Activated CD4-positive, alpha-beta memory T cell treated with anti-CD3 and anti-CD28 coated beads for 36 hours (primary cell): ENCODE measurements around the gene HIC1. TPM values are rescaled to one million over a fixed set of nuclear protein-coding genes. Genes with fewer than 3 reads are reported as not detected.
A peak's percentile ranks its signal among the peaks of the same experiment; 100 is the strongest.
"Not testable (repeated sequence)": the region's sequence is repeated elsewhere in the genome, so short reads cannot be mapped to it uniquely, and the experiment has no call there.

ENCODE experiments used
- CTCF ChIA-PET: fragments of 350-600 bp; sonication (Branson Sonifier 250); formaldehyde crosslinking; loops from one replicate; lab custom pipeline; 2021; ENCODE audit warnings: antibody characterized with exemption, inconsistent platforms; lab: Charles Lee
- POLR2A ChIA-PET: fragments of 350-600 bp; sonication (Branson Sonifier 250); formaldehyde crosslinking; loops from one replicate; lab custom pipeline; 2021; ENCODE audit warnings: antibody characterized with exemption; lab: Charles Lee
- DNase-seq: peaks from one replicate; pipeline ENCODE4 v3.0.0-alpha.2; 2020
- H3K27ac Mint-ChIP-seq: one replicate; pipeline ENCODE4 v1.8.0; 2021; ENCODE audit warnings: mixed read lengths
- H3K27me3 Mint-ChIP-seq: one replicate; pipeline ENCODE4 v1.8.0; 2021; ENCODE audit warnings: mixed read lengths
- H3K36me3 Mint-ChIP-seq: one replicate; pipeline ENCODE4 v1.8.0; 2021; ENCODE audit warnings: mixed read lengths
- H3K4me1 Mint-ChIP-seq: one replicate; pipeline ENCODE4 v1.8.0; 2021; ENCODE audit warnings: low read depth, mixed read lengths
- H3K4me3 Mint-ChIP-seq: one replicate; pipeline ENCODE4 v1.8.0; 2021; ENCODE audit warnings: mild to moderate bottlenecking, mixed read lengths
- H3K9me3 Mint-ChIP-seq: one replicate; pipeline ENCODE4 v1.8.0; 2021; ENCODE audit warnings: mixed read lengths
- intact Hi-C: fragments of 100-400 bp; cut with micrococcal nuclease; formaldehyde crosslinking; loops from one replicate; pipeline ENCODE4 v1.15.1; 2023
- total RNA-seq, 2 experiments: library from RNA; stranded (reverse); gene quantifications; one replicate each; pipeline ENCODE4 v1.2.3, GENCODE V29; 2021

HIC1 gene, protein sequence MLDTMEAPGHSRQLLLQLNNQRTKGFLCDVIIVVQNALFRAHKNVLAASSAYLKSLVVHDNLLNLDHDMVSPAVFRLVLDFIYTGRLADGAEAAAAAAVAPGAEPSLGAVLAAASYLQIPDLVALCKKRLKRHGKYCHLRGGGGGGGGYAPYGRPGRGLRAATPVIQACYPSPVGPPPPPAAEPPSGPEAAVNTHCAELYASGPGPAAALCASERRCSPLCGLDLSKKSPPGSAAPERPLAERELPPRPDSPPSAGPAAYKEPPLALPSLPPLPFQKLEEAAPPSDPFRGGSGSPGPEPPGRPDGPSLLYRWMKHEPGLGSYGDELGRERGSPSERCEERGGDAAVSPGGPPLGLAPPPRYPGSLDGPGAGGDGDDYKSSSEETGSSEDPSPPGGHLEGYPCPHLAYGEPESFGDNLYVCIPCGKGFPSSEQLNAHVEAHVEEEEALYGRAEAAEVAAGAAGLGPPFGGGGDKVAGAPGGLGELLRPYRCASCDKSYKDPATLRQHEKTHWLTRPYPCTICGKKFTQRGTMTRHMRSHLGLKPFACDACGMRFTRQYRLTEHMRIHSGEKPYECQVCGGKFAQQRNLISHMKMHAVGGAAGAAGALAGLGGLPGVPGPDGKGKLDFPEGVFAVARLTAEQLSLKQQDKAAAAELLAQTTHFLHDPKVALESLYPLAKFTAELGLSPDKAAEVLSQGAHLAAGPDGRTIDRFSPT
- total RNA-seq: 10 to 100 TPM; 13.1 to 13.2 TPM

GRCh38 chr17:2054512-2055291 is at the start of gene HIC1:
Gene HIC1 (plus strand): TSS chr17:2055103. CDS start chr17:2056691, 1,588 bp downstream.
- Mint-ChIP-seq H3K27me3 (peaks cover 12% of the 10 kb centered on the region), H3K36me3 (peaks cover 8% of the 10 kb centered on the region), H3K4me1 (peaks cover 16% of the 10 kb centered on the region), H3K27ac (peak within 1 kb of the TSS; percentile 33), H3K9me3 (no peaks in the 10 kb centered on the region), H3K4me3 (peak within 1 kb of the TSS; percentile 68)
- ChIA-PET POLR2A (interaction anchor here (0.6 to 5.3 kb wide), 19 partner anchors 10 to 338 kb away, joined by 3 to 41 read pairs (median 4); partner anchors contain the start of genes SRR and TSR1), CTCF (interaction anchor here (0.6 to 8.5 kb wide), 56 partner anchors 11 to 361 kb away, joined by 3 to 288 read pairs (median 4); partner anchors contain the start of genes RTN4RL1, SMG6, SRR and TSR1)
- DNase-seq: peak; percentile 87
- intact Hi-C loops: loop anchor here (1.0 to 5.0 kb wide), 7 partner anchors 33 to 348 kb away; partner anchors contain the start of genes MNT, SGSM2, SMG6 and SRR

DNA sequence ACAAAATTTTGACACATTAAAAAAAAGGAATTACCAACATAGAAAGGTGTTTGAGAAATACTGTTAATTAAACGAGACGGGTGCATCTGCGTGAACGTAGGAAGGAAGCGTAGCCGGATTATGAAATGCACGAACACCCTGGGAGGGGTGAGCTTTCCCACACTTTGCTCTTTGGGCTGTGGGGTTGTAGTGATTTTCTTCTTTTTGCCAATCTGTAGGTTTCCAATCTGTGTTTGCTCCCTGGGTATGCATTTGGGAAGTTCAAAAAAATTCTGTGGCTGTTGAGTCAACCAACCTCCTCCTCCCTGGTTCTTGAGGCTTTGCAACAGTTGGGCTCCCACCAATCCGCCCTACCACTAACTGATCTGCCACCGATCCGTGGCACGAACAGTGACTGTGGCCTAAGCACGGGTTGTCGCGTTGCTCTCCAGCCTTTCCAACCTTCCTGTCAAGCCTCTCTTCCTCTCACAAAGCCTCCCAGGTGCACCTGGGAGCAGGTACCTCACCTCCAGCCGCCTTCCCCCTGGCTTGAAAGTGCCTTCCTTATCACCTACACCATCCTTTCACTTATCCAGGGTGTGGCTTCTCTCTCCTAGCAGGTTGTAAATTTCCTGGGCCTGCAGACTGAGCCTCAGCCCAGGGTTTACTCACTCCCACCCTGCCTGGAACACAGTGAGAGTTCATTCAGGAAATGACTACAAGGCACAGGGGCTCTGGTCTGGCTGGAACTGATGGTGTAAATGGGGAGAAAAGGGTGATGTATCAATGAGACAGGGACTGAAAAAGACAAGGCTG is 46.4 kb upstream of the HIC1 start:
- Mint-ChIP-seq H3K4me3 (no peak overlapping the region), H3K4me1 (no peaks in the 10 kb centered on the region), H3K9me3 (no peaks in the 10 kb centered on the region), H3K27ac (no peak overlapping the region), H3K36me3 (no peaks in the 10 kb centered on the region), H3K27me3 (no peaks in the 10 kb centered on the region)
- ChIA-PET POLR2A (no interaction called here), CTCF (no interaction called here)
- no peak for DNase-seq
- intact Hi-C loops: no loop called here

- ChIA-PET CTCF (no interaction called here), POLR2A (no interaction called here)
Measured at GRCh38 chr17:2009737-2010136, 45.2 kb upstream of the HIC1 start.

GRCh38 chr17:2011411-2012371 is 43.2 kb upstream of the HIC1 start:
- ChIA-PET POLR2A (no interaction called here), CTCF (no interaction called here)
- DNase-seq: no peak
- Mint-ChIP-seq H3K9me3 (no peaks in the 10 kb centered on the region), H3K4me3 (no peak overlapping the region), H3K4me1 (no peaks in the 10 kb centered on the region), H3K27ac (no peak overlapping the region), H3K27me3 (no peaks in the 10 kb centered on the region), H3K36me3 (no peaks in the 10 kb centered on the region)
- intact Hi-C loops: no loop called here

More at GRCh38 chr17:2009737-2010136, 45.2 kb upstream of the HIC1 start:
- H3K27ac Mint-ChIP-seq: no peak overlapping the region
- no peaks in the 10 kb centered on the region for H3K36me3 Mint-ChIP-seq
- H3K9me3 Mint-ChIP-seq: no peaks in the 10 kb centered on the region
- no peaks in the 10 kb centered on the region for H3K27me3 Mint-ChIP-seq
- DNase-seq: no peak
- H3K4me1 Mint-ChIP-seq: no peaks in the 10 kb centered on the region
- intact Hi-C loops: no loop called here
- H3K4me3 Mint-ChIP-seq: no peak overlapping the region

DNA sequence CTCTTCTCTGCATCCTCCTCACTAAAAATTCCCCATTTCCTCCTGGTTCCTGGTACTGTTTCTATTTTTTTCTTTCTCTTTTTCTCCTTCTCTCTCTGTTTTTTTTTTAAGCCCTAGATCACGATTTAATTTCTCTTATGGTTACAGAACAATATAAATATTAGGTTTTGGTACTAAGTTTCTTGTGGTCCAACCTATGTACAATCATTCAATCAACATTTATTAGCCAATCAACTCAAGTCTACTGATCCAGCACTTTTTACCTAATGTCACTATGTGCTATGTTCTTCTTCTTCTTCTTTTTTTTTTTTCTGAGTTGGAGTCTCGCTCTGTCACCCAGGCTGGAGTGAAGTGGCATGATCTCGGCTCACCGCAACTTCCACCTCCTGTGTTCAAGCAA is 42.4 kb upstream of the HIC1 start:
- ChIA-PET CTCF (no interaction called here), POLR2A (no interaction called here)
- no peak overlapping the region for H3K27ac Mint-ChIP-seq

DNA sequence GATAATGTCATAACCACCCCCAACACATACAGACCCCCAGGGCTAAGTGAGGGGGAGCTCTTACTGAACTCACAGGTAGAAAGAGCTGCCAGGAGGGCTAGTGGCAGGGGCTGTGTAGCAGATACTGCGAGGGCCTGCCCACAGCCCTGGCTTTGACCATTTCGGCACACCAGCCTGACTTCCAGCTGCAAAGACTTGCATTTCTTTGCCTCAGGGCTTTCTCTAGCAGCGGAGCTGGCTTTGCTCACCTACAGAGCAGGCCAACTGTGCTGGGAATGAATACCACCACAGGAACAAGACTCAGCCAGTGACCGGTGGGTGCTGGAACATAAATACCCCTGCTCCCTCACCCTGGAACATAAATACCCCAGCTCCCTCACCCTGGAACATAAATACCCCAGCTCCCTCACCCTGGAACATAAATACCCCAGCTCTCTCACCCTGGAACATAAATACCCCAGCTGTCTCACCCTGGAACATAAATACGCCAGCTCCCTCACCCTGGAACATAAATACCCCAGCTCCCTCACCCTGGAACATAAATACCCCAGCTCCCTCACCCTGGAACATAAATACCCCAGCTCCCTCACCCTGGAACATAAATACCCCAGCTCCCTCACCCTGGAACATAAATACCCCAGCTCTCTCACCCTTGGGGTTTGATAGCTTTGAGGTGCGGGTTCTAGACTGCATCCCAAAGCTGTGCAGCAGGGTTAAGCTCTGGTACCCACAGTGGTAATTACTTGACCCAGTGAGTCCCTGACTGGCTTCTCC is 41.5 kb upstream of the HIC1 start:
- CTCF ChIA-PET, H3K27ac Mint-ChIP-seq, DNase-seq, H3K9me3 Mint-ChIP-seq, H3K4me1 Mint-ChIP-seq, intact Hi-C loops, H3K4me3 Mint-ChIP-seq, H3K27me3 Mint-ChIP-seq, H3K36me3 Mint-ChIP-seq: not testable (repeated sequence)
- POLR2A ChIA-PET: interaction anchor here (0.7 kb wide), 1 partner anchor 35 kb away, joined by 3 read pairs; no protein-coding TSS in a partner anchor

More for the DNA sequence above, 42.4 kb upstream of the HIC1 start:
- Mint-ChIP-seq H3K4me1 (no peaks in the 10 kb centered on the region), H3K27me3 (no peaks in the 10 kb centered on the region), H3K9me3 (no peaks in the 10 kb centered on the region), H3K4me3 (no peak overlapping the region), H3K36me3 (no peaks in the 10 kb centered on the region)
- intact Hi-C loops: no loop called here
- no peak for DNase-seq

GRCh38 chr17:2013994-2014317 is 40.9 kb upstream of the HIC1 start:
- ChIA-PET POLR2A (interaction anchor here (0.7 kb wide), 1 partner anchor 35 kb away, joined by 3 read pairs; no protein-coding TSS in a partner anchor), CTCF (no interaction called here)
- Mint-ChIP-seq H3K36me3 (no peaks in the 10 kb centered on the region), H3K27me3 (no peaks in the 10 kb centered on the region), H3K27ac (no peak overlapping the region), H3K4me1 (no peaks in the 10 kb centered on the region), H3K4me3 (no peak overlapping the region), H3K9me3 (no peaks in the 10 kb centered on the region)
- DNase-seq: no peak
- intact Hi-C loops: no loop called here

- no peaks in the 10 kb centered on the region for H3K4me1 Mint-ChIP-seq
- DNase-seq: no peak
- ChIA-PET CTCF (no interaction called here), POLR2A (no interaction called here)
- intact Hi-C loops: no loop called here
- H3K27me3 Mint-ChIP-seq: peaks cover 2% of the 10 kb centered on the region
- no peak overlapping the region for H3K4me3 Mint-ChIP-seq
- H3K9me3 Mint-ChIP-seq: no peaks in the 10 kb centered on the region
- no peak overlapping the region for H3K27ac Mint-ChIP-seq
- H3K36me3 Mint-ChIP-seq: no peaks in the 10 kb centered on the region
Measured at GRCh38 chr17:2015314-2015713, 39.6 kb upstream of the HIC1 start.

DNA sequence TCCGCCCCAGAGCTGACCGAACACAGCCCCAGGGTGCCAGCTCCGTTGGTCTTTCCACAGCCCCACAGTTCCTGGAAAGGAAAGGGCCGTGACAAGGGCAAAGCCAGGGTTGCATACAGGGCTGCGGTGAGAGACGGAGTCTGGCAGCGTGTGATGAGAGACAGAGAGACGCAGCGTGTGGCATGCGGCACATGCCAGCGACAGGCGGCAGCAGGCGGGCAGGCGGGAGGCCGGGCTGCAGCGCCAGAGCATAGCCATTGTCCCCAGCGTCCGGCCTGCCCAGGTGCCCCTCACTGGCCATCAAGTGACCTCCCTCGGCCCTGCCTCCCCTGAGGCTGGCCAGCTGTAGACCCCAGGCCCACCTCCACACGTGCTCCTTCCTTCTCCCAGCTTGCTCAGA is 38.4 kb upstream of the HIC1 start:
- Mint-ChIP-seq H3K9me3 (no peaks in the 10 kb centered on the region), H3K4me3 (no peak overlapping the region), H3K27ac (no peak overlapping the region), H3K27me3 (peaks cover 2% of the 10 kb centered on the region), H3K4me1 (no peaks in the 10 kb centered on the region), H3K36me3 (no peaks in the 10 kb centered on the region)
- DNase-seq: no peak
- ChIA-PET POLR2A (interaction anchor here (0.6 kb wide), 1 partner anchor 113 kb away, joined by 5 read pairs; no protein-coding TSS in a partner anchor), CTCF (no interaction called here)
- intact Hi-C loops: no loop called here

DNA sequence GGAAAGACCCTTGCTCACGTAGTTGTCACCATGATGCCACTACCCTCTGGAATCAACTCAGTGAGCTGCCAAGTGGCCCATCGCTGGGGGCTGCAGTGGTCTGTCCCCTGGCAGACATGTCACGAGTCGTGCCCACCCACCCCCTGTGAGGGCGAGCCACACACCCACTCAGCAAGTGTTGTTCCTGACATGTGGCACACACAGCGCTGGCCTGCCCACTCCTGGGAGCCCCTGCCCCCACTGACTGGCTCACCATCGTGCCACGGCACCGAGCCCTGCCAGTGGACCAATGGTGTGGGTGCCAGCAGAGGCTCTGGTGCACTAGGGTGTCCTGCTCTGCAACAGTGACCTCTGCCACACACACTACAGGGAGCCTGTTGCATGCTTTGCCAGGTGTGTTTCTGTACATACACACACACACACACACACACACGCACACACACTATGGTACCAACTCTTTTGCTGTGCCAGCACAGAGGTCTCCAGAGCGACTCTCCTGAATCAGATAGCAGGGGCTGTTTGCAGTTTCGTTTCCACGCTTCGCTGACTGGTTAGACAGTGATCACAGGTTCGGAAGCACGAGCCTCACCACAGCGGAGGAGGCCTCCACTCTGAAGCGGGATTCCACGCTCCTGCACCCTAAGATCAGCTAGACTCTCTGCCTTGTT is 37.5 kb upstream of the HIC1 start:
- Mint-ChIP-seq H3K4me3 (no peak overlapping the region), H3K4me1 (no peaks in the 10 kb centered on the region), H3K36me3 (no peaks in the 10 kb centered on the region), H3K9me3 (no peaks in the 10 kb centered on the region), H3K27ac (no peak overlapping the region), H3K27me3 (peaks cover 2% of the 10 kb centered on the region)
- ChIA-PET CTCF (no interaction called here), POLR2A (no interaction called here)
- intact Hi-C loops: no loop called here
- no peak for DNase-seq
